Subcutaneous abdominal adipose tissue (tissue), 5 donors: Measurements from ENCODE around the gene SCUBE2.
A peak's percentile ranks its signal among the peaks of the same experiment; 100 is the strongest.
"Not testable (repeated sequence)": the region's sequence is repeated elsewhere in the genome, so short reads cannot be mapped to it uniquely, and the experiment has no call there.

Experiments used
- H3K27ac ChIP-seq: one replicate; pipeline ENCODE4 v1.7.0; 2013; ENCODE audit warnings: low read depth, mild to moderate bottlenecking, inconsistent platforms, low read length, moderate library complexity
- H3K27me3 ChIP-seq, 5 donors: one replicate each; pipeline ENCODE4 v1.7.0; 2013; ENCODE audit warnings: low read length in 5 of 5, inconsistent platforms in 1 of 5; ENCODE audit not compliant: control insufficient read depth in 5 of 5, insufficient read depth in 4 of 5
- H3K36me3 ChIP-seq, 5 donors: one replicate each; pipeline ENCODE4 v1.7.0; 2013; ENCODE audit warnings: low read length in 5 of 5; ENCODE audit not compliant: control insufficient read depth in 5 of 5, insufficient read depth in 5 of 5
- H3K4me1 ChIP-seq, 5 donors: one replicate each; pipeline ENCODE4 v1.7.0; 2013; ENCODE audit warnings: low read length in 5 of 5, mild to moderate bottlenecking in 3 of 5, moderate library complexity in 1 of 5; ENCODE audit not compliant: control insufficient read depth in 5 of 5, insufficient read depth in 5 of 5
- H3K4me3 ChIP-seq, 5 donors: one replicate each; pipeline ENCODE4 v1.7.0; 2013; ENCODE audit warnings: low read length in 5 of 5, low read depth in 1 of 5
- H3K9ac ChIP-seq, 5 donors: one replicate each; pipeline ENCODE4 v1.7.0; 2013; ENCODE audit warnings: low read length in 5 of 5, mild to moderate bottlenecking in 4 of 5, moderate library complexity in 3 of 5
- H3K9me3 ChIP-seq, 5 donors: one replicate each; pipeline ENCODE4 v1.7.0; 2013; ENCODE audit warnings: low read length in 5 of 5; ENCODE audit not compliant: control insufficient read depth in 5 of 5
- donor health status: healthy.
- donor health status: healthy.
- donor health status: healthy.
- donor health status: healthy.
- donor health status: healthy.

The SCUBE2 gene

DNA sequence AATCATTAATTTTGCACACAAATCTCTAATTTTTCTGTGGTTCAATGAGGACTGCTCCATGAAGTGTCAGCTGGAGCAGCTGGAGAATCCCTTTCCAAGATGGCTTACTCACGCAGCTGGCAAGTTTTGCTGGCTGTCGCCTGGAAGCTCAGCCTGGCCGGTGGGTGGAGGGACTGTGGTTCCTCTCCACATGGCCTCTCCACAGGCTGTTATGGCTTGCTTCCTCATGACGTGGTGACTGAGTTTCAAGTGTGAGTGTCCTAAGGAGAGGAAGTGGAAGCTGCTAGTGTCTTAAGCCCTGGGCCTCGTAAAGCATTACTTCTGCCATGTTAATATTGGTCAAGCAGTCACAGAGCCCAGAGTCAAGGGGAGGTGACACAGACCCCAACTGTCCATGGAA is 73.6 kb downstream of the SCUBE2 start:
- Histone ChIP-seq H3K27me3 (no peaks in the 10 kb centered on the region), H3K4me3 (no peak overlapping the region), H3K9me3 (no peaks in the 10 kb centered on the region), H3K4me1 (peaks cover 6 to 28% (median 19%) of the 10 kb centered on the region in 5 donors), H3K9ac (no peak overlapping the region), H3K27ac (no peak overlapping the region), H3K36me3 (no peaks in the 10 kb centered on the region)

DNA sequence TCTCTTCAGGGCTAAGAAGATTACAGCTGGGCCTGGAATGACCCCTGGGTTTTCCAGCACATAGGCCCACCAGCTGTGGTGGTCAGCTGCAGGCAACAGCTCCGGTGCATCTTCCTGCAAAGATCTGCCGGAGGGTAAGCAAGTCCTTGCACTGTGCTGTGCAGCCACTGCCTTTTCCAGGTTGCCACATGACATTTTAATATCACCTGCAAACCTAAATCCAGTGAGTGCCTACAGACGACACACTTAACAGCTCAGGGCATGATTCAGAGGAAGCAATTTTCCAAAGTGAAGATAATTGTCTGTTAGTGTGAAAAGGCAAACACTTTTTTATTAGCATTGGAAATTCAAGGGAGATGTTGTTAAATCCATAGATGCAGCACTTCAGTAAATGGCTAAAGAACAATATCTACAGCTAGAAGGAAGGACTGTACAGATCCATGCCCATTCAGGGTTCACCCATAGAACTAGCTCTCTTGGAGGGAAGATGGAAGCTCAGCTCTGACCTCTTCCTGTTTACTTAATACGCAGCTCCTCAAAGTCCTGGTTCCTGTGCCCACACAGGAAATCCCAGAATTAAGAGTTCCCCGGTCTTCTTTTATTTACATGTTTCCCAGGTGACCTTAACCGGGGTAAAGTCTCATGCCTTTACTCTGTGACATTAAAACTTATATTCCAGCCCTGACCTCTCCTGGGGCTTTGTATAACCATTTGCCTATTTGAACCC is 74.3 kb downstream of the SCUBE2 start:
- Histone ChIP-seq H3K4me1 (peaks cover 6 to 28% (median 19%) of the 10 kb centered on the region in 5 donors), H3K9me3 (no peaks in the 10 kb centered on the region), H3K9ac (no peak overlapping the region), H3K4me3 (no peak overlapping the region), H3K36me3 (no peaks in the 10 kb centered on the region), H3K27ac (no peak overlapping the region), H3K27me3 (no peaks in the 10 kb centered on the region)

GRCh38 chr11:9015677-9016076 is 75.7 kb downstream of the SCUBE2 start:
- Histone ChIP-seq H3K9ac (no peak overlapping the region), H3K4me1 (peaks cover 6 to 28% (median 19%) of the 10 kb centered on the region in 5 donors), H3K36me3 (no peaks in the 10 kb centered on the region), H3K4me3 (no peak overlapping the region), H3K27me3 (no peaks in the 10 kb centered on the region), H3K9me3 (no peaks in the 10 kb centered on the region), H3K27ac (no peak overlapping the region)

GRCh38 chr11:9014826-9015225 is 76.6 kb downstream of the SCUBE2 start:
- Histone ChIP-seq H3K27me3 (no peaks in the 10 kb centered on the region), H3K36me3 (no peaks in the 10 kb centered on the region), H3K4me3 (no peak overlapping the region)

GRCh38 chr11:9013373-9013772 is 78.0 kb downstream of the SCUBE2 start:
- Histone ChIP-seq H3K9ac (no peak overlapping the region), H3K27me3 (no peaks in the 10 kb centered on the region), H3K27ac (no peak overlapping the region), H3K4me1 (peaks cover 6 to 28% (median 19%) of the 10 kb centered on the region in 5 donors), H3K4me3 (no peak overlapping the region), H3K9me3 (no peaks in the 10 kb centered on the region), H3K36me3 (no peaks in the 10 kb centered on the region)

More at GRCh38 chr11:9014826-9015225, 76.6 kb downstream of the SCUBE2 start:
- Histone ChIP-seq H3K4me1 (peaks cover 6 to 28% (median 19%) of the 10 kb centered on the region in 5 donors), H3K9me3 (no peaks in the 10 kb centered on the region), H3K9ac (no peak overlapping the region), H3K27ac (no peak overlapping the region)

- H3K4me3 ChIP-seq, H3K4me1 ChIP-seq, H3K27me3 ChIP-seq, H3K9me3 ChIP-seq, H3K36me3 ChIP-seq, H3K27ac ChIP-seq, H3K9ac ChIP-seq: not testable (repeated sequence)
Observed at GRCh38 chr11:9009538-9009937, 81.9 kb downstream of the SCUBE2 start.

DNA sequence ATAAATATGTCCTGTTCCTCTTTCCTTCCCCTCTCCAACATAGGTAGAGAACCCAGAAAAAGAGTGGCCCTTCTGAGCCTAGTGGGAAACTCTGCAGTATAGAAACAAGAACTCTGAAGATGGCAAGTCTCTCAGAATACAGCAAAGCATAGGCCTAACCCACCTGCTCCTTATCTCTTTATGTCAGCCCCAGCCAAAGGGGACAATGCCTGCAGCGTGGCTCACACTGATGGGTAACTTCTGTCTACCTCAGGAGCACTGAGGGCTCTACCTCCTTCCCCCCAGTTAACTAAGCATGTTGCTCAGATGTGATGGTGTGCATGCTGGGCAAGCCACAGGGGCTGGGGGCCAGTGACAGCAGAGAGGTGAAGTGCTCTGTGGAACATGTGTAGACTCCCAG is 82.7 kb downstream of the SCUBE2 start:
- no peaks in the 10 kb centered on the region for H3K9me3 ChIP-seq
- peaks cover 0 to 9% (median 7%) of the 10 kb centered on the region in 5 donors for H3K4me1 ChIP-seq
- H3K27me3 ChIP-seq: no peaks in the 10 kb centered on the region
- H3K9ac ChIP-seq: no peak overlapping the region
- no peaks in the 10 kb centered on the region for H3K36me3 ChIP-seq
- no peak overlapping the region for H3K27ac ChIP-seq
- H3K4me3 ChIP-seq: no peak overlapping the region

DNA sequence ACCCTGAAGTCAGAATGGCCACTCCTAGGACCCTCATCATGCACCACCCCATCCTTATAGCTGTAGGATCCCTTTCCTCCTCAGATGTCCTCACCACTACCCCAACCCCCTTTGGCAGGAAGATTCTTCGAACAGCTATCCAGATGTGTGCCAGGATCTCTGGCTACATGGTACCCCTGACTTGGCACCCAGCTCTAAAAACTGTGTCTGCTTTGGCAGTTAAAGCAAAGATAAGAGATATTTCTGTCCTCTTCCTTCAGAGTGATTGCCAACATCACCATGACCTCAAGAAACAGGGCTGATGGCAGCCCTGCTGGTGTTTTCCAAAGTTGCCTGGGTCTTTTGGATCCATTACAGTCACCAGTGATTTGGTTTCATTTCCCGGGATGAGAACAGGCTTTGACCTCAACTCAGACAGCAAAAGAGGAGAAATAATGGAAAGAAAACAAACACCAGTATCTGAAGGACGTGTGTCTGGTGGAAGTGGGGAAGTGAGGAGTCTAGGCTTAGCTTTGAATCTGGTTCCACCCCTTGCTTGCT is 83.3 kb downstream of the SCUBE2 start:
- Histone ChIP-seq H3K4me1 (peaks cover 0 to 15% (median 13%) of the 10 kb centered on the region in 5 donors), H3K27ac (no peak overlapping the region), H3K36me3 (no peaks in the 10 kb centered on the region), H3K9me3 (no peaks in the 10 kb centered on the region), H3K9ac (no peak overlapping the region), H3K4me3 (no peak overlapping the region), H3K27me3 (peaks cover 0 to 3% (median 0%) of the 10 kb centered on the region in 5 donors)

DNA sequence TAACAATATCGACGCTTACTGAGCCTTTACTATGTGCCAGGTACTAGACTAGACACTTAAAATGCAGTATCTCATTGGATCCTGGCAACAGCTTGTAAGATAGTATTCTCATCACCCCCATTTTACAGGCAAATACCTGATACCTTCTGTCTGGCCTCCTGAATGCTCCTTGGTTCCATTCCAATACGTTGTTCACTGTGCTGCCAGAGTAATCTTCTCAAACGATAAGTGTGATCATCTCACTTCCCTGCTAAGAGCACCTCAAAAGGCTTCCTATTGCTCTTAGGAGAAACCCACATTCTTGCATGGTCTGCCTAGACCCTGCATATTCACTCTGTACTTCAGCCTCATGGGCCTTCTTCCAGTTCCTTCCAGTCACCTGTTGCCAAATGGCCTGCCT is 86.3 kb downstream of the SCUBE2 start:
- Histone ChIP-seq H3K36me3 (no peaks in the 10 kb centered on the region), H3K27me3 (peaks cover 0 to 8% (median 7%) of the 10 kb centered on the region in 5 donors), H3K4me1 (peaks cover 0 to 19% (median 18%) of the 10 kb centered on the region in 5 donors)

DNA sequence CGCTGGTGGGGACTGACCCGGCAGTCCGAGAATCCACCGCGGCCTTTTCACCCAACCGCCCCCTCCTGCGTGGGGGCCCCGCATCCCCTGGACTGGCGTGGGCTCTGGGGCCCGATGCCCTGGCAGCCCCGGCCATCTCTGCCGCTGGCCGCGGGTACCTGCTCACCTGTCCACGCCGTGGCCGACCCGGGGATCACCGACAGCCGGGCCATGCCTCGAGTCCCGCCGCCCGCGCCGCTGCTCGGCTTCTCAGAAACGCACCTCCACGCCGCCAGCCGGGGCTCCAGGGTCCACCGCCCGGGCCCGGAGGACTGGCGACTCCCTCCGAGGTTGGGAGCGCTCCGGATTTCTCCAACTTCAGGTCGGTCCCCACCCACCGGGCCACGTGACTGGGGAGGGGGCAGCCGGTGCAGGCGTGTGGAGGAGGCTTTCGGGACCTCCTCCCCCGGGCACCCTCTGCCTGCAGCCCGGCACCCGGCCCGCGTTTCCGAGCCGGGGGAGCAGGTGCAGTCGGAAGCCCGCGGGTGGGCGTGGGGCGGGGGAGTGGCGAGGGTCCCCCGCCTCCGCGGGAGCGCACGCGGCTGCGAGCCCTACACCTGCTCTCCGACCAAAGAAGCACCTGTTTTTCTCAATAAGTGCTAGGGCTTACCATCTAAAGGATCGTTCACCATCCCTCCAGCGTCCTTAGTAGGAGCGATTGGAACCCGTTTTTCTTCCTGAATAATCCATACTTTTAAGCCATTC is 87.0 kb downstream of the SCUBE2 start:
- H3K9ac ChIP-seq: no peak overlapping the region
- no peak overlapping the region for H3K27ac ChIP-seq
- peaks cover 3 to 8% (median 7%) of the 10 kb centered on the region in 5 donors for H3K27me3 ChIP-seq
- H3K4me1 ChIP-seq: peaks cover 0 to 19% (median 18%) of the 10 kb centered on the region in 5 donors
- H3K9me3 ChIP-seq: no peaks in the 10 kb centered on the region
- no peaks in the 10 kb centered on the region for H3K36me3 ChIP-seq
- H3K4me3 ChIP-seq: peak overlapping the region in 4 of 5 donors; percentile 43 to 65 (median 58)

More for the DNA sequence above, 86.3 kb downstream of the SCUBE2 start:
- H3K4me3 ChIP-seq: no peak overlapping the region
- H3K9me3 ChIP-seq: no peaks in the 10 kb centered on the region
- H3K9ac ChIP-seq: no peak overlapping the region
- H3K27ac ChIP-seq: no peak overlapping the region
